HG02588 (cell line): ENCODE measurements around the gene CCNL1.
"Not testable (repeated sequence)": the region's sequence is repeated elsewhere in the genome, so short reads cannot be mapped to it uniquely, and the experiment has no call there.

Experiments
- ATAC-seq: cut with Tn5 transposase; IDR thresholded peaks from one replicate; pipeline ENCODE4 v1.9.1; 2021; ENCODE audit warnings: mild to moderate bottlenecking, moderate library complexity; ENCODE audit not compliant: unreplicated experiment

The CCNL1 gene

GRCh38 chr3:157104928-157105652 lies 54.9 kb downstream of the CCNL1 start:
- ATAC-seq = peak; percentile 73

GRCh38 chr3:157104521-157104920 lies 55.4 kb downstream of the CCNL1 start:
- no peak for ATAC-seq

GRCh38 chr3:157103860-157104259 lies 56.1 kb downstream of the CCNL1 start:
- no peak for ATAC-seq

- ATAC-seq = peak; percentile 89
Observed at GRCh38 chr3:157103280-157103679, 56.7 kb downstream of the CCNL1 start.

- ATAC-seq = not testable (repeated sequence)
Observed at GRCh38 chr3:157102595-157102994, 57.4 kb downstream of the CCNL1 start.

GRCh38 chr3:157102098-157102497 lies 57.8 kb downstream of the CCNL1 start:
- ATAC-seq = no peak

- no peak for ATAC-seq
Observed at GRCh38 chr3:157101486-157101885, 58.5 kb downstream of the CCNL1 start.

GRCh38 chr3:157100608-157101396 lies 59.1 kb downstream of the CCNL1 start:
- ATAC-seq = no peak

- ATAC-seq = no peak
Observed at GRCh38 chr3:157100096-157100477, 59.9 kb downstream of the CCNL1 start.

- no peak for ATAC-seq
Observed at GRCh38 chr3:157099326-157100095, 60.4 kb downstream of the CCNL1 start.

- no peak for ATAC-seq
Observed at GRCh38 chr3:157098823-157099185, 61.1 kb downstream of the CCNL1 start.

- ATAC-seq = no peak
Observed at GRCh38 chr3:157098121-157098822, 61.7 kb downstream of the CCNL1 start.
